HG03159 (cell line): ENCODE data around the gene EGR2.

ENCODE experiments used
- ATAC-seq: cut with Tn5 transposase; IDR thresholded peaks from one replicate; pipeline ENCODE4 v1.9.1; 2021; ENCODE audit warnings: mild to moderate bottlenecking, moderate library complexity; ENCODE audit not compliant: unreplicated experiment

Gene EGR2

DNA sequence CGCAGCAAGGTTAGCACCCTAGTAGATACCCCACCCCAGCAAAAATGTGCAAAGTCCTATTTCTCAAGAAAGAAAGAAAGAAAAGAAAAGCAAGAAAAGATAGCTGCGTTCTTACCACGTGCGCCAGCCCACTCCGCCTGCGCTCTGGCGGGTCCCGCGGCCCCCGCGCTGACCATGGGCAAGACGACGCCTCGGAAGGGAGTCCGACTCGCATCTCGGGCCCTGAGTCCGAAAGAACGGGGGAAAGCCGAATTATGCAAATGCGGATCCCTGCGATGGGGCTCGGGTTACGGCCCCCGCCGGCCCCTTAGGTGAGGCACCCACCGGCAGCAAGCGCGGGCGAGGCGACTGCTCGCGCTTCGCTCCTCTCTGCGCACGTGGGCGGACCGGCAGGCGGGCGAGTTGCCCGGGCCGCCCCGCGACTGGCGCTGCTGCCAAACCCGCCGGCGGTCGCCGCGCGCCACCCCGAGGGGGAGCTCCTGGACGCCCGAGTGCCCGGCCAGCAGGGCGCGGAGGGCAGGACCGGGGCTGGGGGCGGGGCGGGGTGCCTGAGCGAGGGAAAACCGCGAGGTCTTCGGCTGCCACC, 2.4 kb upstream of the EGR2 start:
- ATAC-seq: no peak

DNA sequence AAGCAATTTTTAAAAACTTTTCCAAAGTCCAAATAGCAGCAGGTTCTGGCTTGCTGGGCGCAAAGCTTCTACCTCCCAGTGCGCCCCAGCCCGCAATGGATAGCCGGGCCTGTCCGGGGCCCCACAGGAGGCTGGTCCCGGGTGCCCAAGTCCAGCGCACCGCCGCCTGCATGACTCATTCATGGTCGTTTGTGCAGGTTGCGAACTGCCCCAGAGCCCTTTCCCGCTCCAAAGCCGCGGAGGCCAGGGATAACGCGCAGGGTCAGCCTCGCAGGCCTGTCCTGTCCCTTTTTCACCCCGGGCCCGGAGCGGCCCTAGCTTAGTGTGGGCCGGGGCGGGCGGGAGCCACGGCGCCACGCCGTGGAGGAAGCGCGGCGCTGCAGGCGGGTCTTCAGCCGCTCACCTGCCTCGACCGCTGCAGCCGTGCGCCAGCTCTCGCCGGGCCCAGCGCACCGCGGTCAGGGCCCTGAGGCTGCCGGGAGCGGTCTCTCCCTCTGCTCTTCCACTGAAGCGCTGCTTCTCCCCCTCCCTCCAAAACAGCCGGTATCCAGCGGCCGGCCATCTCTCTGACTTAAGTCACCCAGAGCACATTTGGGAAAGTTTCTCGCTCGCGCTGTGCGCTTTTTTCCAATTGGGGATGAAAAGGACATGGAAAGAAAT, 1.7 kb upstream of the EGR2 start:
- ATAC-seq: peak; percentile 31

DNA sequence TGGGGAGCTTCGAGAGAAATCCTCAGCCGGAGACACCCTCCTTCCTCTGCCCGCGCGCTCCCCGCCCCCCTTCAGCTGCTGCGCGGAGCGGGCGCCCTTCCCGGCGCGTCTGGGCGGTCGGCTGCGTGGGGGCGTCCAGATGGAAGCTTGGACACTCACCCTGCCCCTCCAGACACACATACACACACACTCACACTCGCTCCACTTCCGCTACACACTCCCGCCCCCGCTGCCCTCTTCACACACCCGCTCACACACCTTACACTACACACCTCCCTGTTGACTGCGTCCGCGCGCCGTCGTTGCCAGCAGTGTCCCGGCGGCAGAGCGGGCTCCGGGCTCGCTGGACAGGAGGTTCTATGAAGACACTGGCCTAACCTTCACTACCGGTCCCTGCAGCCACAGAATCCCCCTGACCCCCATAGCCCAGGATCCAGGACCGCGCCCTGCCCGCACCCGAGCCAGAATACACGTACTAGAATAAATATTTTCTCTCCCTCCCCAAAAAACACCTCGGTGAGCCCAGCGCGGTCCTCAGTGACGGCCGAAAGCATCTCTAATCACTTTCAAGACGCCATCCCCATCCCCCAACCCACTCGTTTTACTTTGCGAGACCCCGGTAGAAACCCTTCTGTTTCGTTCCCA, 1.1 kb upstream of the EGR2 start:
- peak; percentile 10 for ATAC-seq

DNA sequence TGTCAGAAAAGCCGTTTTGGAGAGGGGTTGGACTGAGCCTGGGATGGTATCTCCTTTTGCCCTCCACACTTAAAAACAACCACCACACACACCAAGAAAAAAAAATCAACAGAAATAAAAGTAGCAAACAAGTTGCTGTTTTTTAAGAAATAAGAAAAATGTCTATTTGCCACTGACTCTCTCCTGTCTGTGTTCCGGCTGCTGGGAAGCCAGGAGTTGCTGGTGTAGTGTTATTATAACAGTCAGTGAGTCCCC, 163 bp downstream of the EGR2 start:
- ATAC-seq: no peak

DNA sequence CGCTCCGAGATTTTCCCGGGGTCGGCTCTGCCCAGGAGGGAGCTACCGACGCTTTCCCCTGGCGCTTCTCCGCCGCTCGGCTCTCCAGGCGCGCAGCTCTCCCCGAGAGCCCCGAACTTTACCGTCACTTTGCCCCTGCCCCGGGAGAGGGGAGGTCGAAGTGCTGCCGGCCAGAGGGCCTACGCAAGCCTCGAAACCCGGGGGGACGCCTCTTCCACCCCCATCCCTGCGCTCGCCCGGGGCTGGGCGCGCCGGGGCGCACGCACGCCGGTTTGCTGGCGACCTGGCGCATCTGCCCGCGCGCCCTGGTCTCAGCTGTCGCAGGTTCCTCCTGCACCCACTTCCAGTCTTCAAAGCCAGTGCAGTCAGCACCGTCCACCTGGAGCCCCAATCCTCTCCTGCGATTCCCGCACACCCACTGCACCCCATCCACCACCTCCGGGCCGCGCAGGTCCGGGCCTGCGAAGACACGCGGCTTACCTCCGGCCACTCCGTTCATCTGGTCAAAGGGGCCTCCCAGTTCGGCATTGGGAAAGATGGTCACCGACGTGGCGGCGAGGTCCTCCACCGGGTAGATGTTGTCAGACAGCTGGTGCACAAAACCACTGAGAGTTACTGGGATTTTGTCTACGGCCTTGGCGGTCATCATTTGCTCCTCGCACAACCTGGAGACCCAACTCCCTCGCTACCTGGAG, 638 bp downstream of the EGR2 start:
- no peak for ATAC-seq

DNA sequence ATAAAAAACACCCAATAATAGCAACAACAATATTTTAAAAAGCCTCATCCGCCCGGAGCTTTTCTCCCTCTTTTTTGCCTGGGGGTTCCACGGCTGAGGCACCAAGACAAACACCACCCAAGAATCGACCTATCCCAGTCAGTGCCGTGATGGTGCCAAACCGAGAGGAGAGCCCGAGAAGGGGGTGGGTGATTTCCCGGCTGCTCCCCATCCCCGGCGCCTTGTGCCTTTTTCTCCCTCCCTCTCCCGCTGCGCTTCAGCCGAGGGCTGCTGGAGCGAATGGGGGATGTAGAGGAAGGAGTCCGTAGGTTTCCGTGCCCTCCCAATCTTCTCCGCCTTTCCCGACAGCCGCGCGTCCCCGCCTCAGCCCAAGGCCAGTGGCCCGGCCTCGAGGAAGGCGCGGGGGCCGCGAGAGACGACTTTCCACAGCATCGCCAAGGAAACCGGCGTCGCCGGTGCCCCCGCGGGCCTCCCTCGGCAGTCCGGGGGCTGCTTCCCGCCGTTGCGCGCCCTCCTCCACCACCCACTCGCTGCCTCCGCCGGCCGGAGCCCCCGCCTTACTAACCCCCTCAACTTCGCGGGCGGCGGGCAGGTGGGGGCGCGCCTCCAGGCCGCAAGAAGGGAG, 1.3 kb downstream of the EGR2 start:
- no peak for ATAC-seq

DNA sequence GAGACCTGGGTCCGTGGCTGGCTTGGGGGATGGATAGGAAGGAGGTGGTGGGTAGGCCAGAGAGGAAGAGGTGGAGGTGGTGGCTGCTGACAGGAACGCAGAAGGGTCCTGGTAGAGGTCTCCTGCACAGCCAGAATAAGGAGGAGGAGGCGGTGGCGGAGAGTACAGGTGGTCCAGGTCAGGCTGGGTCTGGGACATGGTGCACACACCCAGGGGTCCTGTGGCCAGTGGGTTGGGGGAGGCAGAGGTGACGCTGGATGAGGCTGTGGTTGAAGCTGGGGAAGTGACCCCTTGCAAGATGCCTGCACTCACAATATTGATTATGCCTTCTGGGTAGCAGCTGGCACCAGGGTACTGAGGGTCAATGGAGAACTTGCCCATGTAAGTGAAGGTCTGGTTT, 2.2 kb downstream of the EGR2 start:
- ATAC-seq: no peak

DNA sequence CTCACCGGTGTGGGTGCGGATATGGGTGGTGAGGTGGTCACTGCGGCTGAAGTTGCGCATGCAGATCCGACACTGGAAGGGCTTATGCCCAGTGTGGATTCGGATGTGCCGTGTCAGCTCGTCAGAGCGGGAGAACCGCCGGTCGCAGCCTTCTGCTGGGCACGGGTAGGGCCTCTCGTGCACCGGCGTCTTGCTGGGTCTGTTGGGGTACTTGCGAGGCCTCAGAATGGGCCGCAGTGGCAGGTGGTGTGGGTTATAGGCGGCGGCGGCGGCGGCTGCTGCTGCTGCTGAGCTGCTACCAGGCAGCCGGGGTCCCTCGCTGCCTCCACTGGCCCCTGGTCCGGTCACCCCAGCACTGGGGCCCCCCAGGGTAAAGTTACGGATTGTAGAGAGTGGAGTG, 2.7 kb downstream of the EGR2 start:
- ATAC-seq: no peak

DNA sequence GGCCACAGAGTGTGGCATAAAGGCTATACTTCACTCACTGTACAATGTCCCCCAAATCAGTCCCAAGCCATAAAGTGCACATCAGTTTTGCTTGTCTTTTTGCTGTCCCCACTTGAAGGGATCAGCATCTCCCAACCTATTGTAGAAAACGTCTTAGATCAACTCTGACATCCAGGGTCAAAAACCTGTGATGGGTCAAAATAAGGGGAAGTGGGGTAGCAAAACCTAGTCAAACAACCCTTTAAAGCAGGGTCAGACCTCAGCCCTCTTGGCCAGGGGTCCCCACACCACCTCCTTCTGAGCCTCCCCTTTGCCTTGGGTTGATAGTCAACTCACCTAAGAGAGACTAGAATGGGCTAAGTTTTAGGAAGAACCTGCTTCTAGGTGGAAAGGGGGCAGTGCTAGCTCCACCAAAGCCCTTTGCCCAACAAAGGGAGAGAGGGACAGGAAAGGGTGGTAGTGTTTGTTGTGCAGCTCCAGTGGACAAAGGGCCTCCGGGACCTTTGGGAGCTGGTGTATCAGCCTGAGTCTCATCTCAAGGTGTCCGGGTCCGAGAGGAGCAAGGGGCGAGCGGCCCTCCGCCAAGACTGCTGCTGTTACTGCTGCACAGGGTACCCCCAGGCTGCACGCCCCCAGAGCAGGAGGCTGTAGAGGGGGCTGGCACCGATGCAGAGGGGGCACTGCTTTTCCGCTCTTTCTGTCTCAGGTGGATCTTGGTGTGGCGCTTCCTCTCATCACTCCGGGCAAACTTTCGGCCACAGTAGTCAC, 3.3 kb downstream of the EGR2 start:
- ATAC-seq: no peak

DNA sequence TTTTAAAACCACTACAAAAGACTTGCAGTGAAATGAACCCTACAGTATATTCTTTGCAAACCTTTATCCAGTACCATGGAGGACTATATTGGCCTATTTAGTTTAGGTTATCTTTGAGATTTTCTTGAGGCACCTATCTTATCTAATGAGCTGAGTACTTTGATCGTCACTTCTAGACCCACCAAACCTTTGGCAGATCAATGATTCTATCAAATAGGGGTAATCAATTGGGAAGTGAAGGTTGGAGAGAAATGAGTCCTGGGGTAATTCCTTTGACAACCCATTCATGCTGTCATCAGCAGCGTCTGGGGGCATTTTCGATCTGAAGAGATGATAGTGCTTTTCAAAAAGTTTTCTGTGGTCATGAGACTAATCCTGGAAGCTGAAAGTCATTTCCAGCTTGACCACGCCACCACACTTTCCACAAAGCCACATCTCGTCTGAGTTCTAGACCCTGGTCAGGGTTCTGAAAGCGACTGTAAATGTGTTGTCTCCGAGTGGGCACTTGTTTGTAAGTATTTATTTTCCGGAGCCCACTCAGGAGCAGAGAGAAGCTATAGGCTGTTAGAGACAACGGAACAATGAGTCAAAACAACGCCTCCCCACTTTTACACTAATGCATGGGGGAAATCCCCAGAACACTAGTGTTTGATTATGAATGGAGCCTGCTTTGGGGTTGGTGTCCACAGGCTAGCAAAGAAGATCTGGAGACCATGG, 4.8 kb downstream of the EGR2 start:
- peak; percentile 38 for ATAC-seq

DNA sequence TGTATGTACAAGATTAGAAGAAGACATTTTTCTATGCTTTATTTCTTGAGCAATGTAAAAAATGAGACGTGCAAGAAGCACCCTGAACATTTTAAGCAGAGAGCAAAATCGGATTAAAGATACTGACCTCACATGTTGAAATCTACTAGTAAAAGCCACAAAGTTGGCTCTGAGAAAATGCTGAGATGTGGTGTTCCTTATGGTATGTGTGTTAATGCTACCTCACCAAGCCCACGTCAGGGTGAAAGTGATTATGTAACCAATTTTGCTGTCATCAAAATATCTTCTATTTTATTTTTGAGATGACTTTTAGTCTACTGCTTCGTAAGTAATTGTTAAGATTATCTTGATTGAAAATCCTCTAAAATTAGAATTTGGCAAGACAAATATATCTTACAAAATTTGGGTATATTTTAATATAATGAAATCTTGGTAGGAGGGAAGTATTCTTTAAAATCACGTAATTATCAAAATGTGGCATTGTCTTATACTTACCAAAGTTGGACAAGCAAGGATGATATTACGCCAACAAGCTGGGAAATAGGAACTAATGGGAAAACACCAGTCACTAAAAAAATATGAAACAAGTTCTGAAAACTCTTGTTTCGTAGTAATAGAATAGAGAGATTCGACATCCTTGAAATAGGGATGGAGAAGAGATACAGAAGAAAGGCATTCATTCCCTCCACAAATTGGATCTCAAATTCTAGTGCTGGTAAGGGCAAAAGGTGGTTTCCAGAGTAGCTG, 5.8 kb downstream of the EGR2 start:
- ATAC-seq: no peak

DNA sequence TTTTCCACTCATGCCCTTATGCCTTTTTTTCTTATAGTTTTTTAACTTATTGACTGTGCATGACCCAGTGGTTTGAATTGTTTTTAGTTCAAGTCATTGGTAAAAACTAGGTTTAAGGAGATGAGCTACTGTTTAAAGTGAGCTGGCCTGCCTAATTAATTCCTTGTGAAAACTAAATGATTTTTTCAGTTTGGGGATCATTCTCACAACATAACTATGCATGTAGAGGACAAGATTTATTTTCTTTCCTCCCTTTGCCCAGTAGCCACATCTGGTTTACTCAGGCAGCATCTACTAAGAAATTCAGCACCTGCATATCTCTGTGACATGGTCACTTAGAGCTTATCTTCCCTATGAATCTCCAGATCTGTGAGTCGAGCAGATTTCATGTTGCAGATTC, 9.9 kb downstream of the EGR2 start:
- no peak for ATAC-seq

DNA sequence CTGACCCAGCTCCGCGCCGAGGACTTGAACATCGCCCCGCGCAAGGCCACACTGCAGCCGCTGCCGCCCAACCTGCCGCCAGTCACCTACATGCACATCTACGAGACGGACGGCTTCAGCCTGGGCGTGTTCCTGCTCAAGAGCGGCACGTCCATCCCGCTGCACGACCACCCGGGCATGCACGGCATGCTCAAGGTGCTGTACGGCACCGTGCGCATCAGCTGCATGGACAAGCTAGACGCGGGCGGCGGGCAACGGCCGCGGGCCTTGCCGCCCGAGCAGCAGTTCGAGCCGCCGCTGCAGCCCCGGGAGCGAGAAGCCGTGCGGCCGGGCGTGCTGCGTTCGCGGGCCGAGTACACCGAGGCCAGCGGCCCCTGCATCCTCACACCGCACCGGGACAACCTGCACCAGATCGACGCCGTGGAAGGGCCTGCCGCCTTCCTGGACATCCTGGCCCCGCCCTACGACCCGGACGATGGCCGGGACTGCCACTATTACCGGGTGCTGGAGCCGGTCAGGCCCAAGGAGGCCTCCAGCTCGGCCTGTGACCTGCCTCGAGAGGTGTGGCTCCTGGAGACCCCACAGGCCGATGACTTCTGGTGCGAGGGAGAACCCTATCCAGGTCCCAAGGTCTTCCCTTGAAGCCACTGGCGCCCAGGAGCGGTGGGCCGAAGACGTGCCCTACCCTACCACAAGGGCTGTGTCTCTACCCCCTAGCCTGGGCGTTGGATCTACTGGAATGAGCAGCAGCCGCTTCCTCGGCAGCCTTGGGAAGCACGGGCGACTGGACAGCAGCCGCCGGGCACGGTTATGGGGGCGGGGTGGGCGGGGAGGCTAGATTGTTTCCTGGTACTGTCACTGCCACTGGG, 10.7 kb downstream of the EGR2 start:
- peak; percentile 6 for ATAC-seq

DNA sequence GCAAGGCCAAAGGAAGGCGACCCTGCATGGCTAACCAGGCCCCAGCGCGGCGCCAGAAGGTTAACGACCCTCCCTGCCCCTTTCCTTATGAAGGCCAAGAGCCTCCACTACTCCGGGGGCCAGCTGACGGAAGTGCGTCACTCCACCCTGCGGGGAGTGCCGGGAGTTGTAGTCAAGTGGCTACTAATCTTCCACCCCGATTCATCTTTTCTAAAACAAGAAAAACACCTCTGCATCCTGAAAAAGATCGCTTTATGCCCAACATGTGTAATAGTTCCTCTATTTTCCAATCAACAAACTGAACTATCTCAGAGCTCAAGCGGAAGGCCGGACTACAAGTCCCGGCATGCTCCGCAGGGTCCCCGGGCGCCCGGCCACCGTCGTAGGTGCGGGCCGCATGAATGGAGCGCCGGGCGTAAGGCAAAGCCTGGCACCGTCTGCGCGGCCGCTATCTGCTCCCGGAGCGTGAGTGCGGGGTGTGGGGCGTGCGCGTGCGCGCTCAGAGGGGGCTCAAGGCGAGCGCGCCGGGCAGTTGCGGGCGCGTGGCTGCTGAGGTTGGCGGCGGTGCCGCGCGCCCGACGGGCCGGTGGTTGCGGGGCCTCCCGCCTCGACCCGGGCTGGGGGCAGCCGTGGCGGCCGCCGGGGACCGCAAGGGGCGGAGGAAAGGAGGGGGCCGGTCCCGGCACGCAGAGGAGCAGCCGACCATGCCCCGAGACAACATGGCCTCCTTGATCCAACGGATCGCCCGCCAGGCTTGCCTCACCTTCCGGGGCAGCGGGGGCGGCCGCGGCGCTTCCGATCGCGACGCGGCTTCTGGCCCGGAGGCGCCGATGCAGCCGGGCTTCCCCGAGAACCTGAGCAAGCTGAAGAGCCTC, 11.6 kb downstream of the EGR2 start, which contains the start of gene ADO:
Gene ADO (plus strand): TSS at position 365 of the 875 bp plus-strand sequence. CDS start 340 bp downstream, at position 705.
- peak; percentile 84 for ATAC-seq

DNA sequence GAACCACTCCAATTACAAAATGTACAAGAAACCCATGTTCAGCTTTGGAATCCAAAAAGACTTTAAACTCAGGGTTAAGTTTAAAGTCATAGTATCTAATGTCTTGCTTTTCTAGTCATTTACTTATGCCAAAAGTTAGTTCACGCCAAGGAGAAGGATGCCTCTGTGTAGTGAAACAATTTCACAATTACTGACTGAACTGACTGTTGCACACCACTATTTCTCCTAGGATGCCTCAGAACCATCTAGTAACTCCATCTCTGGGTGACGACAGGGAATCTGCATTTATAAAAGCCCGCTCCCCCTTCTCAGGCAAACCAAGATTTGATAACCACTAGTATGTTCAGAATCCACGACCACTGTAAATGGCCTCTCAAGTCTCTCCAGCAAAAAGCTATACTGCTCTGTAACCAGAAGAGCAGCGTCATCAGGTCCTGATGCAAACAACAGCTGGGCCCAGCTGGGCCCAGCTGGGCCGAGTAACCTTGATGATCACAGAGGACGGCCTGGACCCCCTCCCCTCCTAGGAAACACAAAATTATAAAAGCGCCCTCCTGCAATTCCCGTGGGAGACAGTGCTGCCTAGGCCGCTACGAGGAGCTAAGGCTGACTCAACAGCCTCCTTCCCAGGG, 12.3 kb downstream of the EGR2 start:
- no peak for ATAC-seq

DNA sequence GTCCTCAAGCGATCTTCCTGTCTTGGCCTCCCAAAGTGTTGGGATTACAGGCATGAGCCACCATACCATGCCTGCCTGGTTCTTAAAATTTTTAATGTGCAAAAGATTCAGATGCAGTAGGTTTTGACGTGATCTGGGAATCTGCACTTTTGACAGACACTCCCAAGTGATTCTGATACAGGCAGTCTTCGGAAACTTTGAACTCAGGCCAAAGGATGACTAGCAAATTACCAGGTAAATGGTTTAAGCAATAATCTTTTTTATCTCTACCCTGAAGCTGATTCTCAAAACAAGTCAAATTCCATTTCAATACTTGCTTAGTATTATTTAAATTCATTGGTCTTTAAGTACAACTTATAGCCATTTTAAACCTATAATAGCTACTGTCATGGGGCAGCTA, 14.3 kb downstream of the EGR2 start:
- ATAC-seq: no peak

DNA sequence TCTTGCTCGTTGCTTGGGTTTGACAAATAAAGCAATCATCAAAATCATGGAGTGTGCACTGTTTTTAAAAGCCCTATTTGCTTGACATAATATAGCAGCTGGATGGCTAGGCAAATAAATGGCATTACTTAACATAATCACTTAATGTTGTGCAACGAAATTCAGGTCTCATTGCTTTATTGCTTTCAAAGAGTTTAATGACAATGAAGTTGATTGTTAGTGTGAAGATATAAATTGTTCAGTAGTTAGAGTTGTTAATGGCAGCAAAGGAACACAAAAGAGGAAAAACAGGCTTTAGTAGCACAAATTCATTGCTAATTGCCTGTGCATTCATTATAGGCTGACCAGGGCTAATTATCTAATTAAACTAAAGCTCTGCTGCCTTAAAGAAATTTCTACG, 19.3 kb downstream of the EGR2 start:
- ATAC-seq: no peak
